H1 (cell line): ENCODE results near the gene BRME1. TPM values are rescaled to one million over a fixed set of nuclear protein-coding genes. Genes with fewer than 3 reads are reported as not detected.
A peak's percentile ranks its signal among the peaks of the same experiment; 100 is the strongest.

Experiments used
- CTCF ChIA-PET: fragments of 300-600 bp; sonication (Branson Sonifier 250); formaldehyde crosslinking; loops from one replicate; lab custom pipeline; 2021; ENCODE audit not compliant: partially characterized antibody; lab: Charles Lee
- POLR2A ChIA-PET: fragments of 300-600 bp; sonication (Branson Sonifier 250); formaldehyde crosslinking; loops from one replicate; lab custom pipeline; 2021; ENCODE audit warnings: inconsistent platforms; ENCODE audit not compliant: partially characterized antibody; lab: Charles Lee
- DNase-seq, 2 experiments: peaks; one replicate each; pipeline versions ENCODE4 v3.0.0 to v3.0.0-alpha.2; 2010 to 2022; ENCODE audit warnings: low spot score in 2 of 2, low read depth in 1 of 2, mixed read lengths in 1 of 2
- FAIRE-seq: peaks from 2 replicates; lab custom pipeline; 2011; peaks lifted over from hg19 to GRCh38; lab: Jason Lieb, UNC
- H2AFZ ChIP-seq: 2 replicates; pipeline ENCODE4 v1.8.1; 2012; ENCODE audit warnings: low read length, inconsistent platforms
- H2AK5ac ChIP-seq: 2 replicates; pipeline ENCODE4 v1.6.1; 2013; ENCODE audit warnings: low read depth, low read length
- H2BK120ac ChIP-seq: replicated peaks from 2 replicates; pipeline ENCODE3; 2013; ENCODE audit warnings: low read depth, low read length, inconsistent platforms
- H2BK12ac ChIP-seq: 2 replicates; pipeline ENCODE4 v1.6.1; 2013; ENCODE audit warnings: low read depth, low read length
- H2BK15ac ChIP-seq: 2 replicates; pipeline ENCODE4 v1.6.1; 2013; ENCODE audit warnings: low read length
- H2BK20ac ChIP-seq: 2 replicates; pipeline ENCODE4 v1.6.1; 2013; ENCODE audit warnings: low read length
- H2BK5ac ChIP-seq: 2 replicates; pipeline ENCODE4 v1.6.1; 2013; ENCODE audit warnings: low read depth, low read length
- H3K14ac ChIP-seq: 2 replicates; pipeline ENCODE4 v1.6.1; 2013; ENCODE audit warnings: inconsistent platforms; ENCODE audit not compliant: insufficient read length
- H3K18ac ChIP-seq: 2 replicates; pipeline ENCODE4 v1.6.1; 2013; ENCODE audit warnings: low read length; ENCODE audit errors: extremely low read depth
- H3K23ac ChIP-seq: 2 replicates; pipeline ENCODE4 v1.6.1; 2013; ENCODE audit warnings: inconsistent platforms; ENCODE audit not compliant: insufficient read length
- H3K23me2 ChIP-seq: 2 replicates; pipeline ENCODE4 v1.6.1; 2013; ENCODE audit warnings: low read depth, low read length
- H3K27ac ChIP-seq: 2 replicates; pipeline ENCODE4 v1.6.1; 2011; ENCODE audit warnings: low read depth, low read length, inconsistent platforms
- H3K27me3 ChIP-seq, 4 experiments: replicated peaks in 1 of 4; 1 replicate in 1 of 4; 2 replicates in 3 of 4; pipeline versions ENCODE4 v1.6.1 to v1.8.1; 2011 to 2013; ENCODE audit warnings: low read length in 3 of 4, mild to moderate bottlenecking in 3 of 4, inconsistent platforms in 2 of 4, mixed read lengths in 2 of 4, moderate library complexity in 1 of 4; ENCODE audit not compliant: control insufficient read depth in 3 of 4, insufficient read depth in 3 of 4; ENCODE audit errors: extremely low read depth in 1 of 4
- H3K36me3 ChIP-seq, 4 experiments: 2 replicates each; pipeline versions ENCODE4 v1.6.1 to v1.8.1; 2011 to 2013; ENCODE audit warnings: mild to moderate bottlenecking in 4 of 4, low read length in 3 of 4, moderate library complexity in 2 of 4, control low read depth in 1 of 4, inconsistent platforms in 1 of 4; ENCODE audit not compliant: insufficient read depth in 4 of 4, control insufficient read depth in 2 of 4
- H3K4ac ChIP-seq: replicated peaks from 2 replicates; pipeline ENCODE3; 2013; ENCODE audit warnings: low read length, low read depth, mixed read lengths, inconsistent platforms; ENCODE audit not compliant: insufficient read length
- H3K4me1 ChIP-seq, 4 experiments: replicated peaks in 1 of 4; 1 replicate in 1 of 4; 2 replicates in 3 of 4; pipeline versions ENCODE4 v1.6.1 to v1.8.1; 2011 to 2013; ENCODE audit warnings: low read length in 3 of 4, inconsistent platforms in 2 of 4, mixed read lengths in 1 of 4; ENCODE audit not compliant: insufficient read depth in 4 of 4, control insufficient read depth in 3 of 4
- H3K4me2 ChIP-seq, 2 experiments: 2 replicates each; pipeline versions ENCODE4 v1.6.1 to v1.8.1; 2011 to 2013; ENCODE audit warnings: low read depth in 2 of 2, low read length in 2 of 2, control low read depth in 1 of 2, inconsistent platforms in 1 of 2, mild to moderate bottlenecking in 1 of 2; ENCODE audit not compliant: insufficient read depth in 1 of 2
- H3K4me3 ChIP-seq, 4 experiments: fragments of 200-600, 300-600 bp in 1 of 4; sonication (generic), shearing (Covaris generic), sonication (Bioruptor Twin) in 1 of 4; 2 replicates each; pipeline versions ENCODE4 v1.5.1 to v1.8.1; 2011 to 2016; ENCODE audit warnings: low read length in 4 of 4, low read depth in 3 of 4, control low read depth in 2 of 4, inconsistent platforms in 2 of 4, mild to moderate bottlenecking in 2 of 4, mixed read lengths in 1 of 4, moderate library complexity in 1 of 4; ENCODE audit not compliant: insufficient read depth in 2 of 4; ENCODE audit errors: extremely low read depth in 1 of 4
- H3K56ac ChIP-seq: replicated peaks from 2 replicates; pipeline ENCODE3; 2013; ENCODE audit warnings: low read depth, mild to moderate bottlenecking, mixed read lengths, low read length, inconsistent platforms; ENCODE audit not compliant: insufficient read length
- H3K79me1 ChIP-seq: 2 replicates; pipeline ENCODE4 v1.6.1; 2013; ENCODE audit warnings: low read depth, low read length, control low read depth
- H3K79me2 ChIP-seq, 2 experiments: 2 replicates each; pipeline versions ENCODE4 v1.6.1 to v1.8.1; 2012 to 2013; ENCODE audit warnings: low read length in 2 of 2, mild to moderate bottlenecking in 2 of 2, inconsistent platforms in 1 of 2; ENCODE audit not compliant: insufficient read depth in 2 of 2, control insufficient read depth in 1 of 2
- H3K9ac ChIP-seq, 4 experiments: replicated peaks in 1 of 4; 1 replicate in 1 of 4; 2 replicates in 3 of 4; pipeline versions ENCODE4 v1.6.1 to v1.8.1; 2011 to 2013; ENCODE audit warnings: low read depth in 3 of 4, low read length in 3 of 4, control low read depth in 2 of 4, mild to moderate bottlenecking in 2 of 4, moderate library complexity in 2 of 4, inconsistent platforms in 1 of 4; ENCODE audit errors: extremely low read depth in 1 of 4
- H3K9me3 ChIP-seq, 2 experiments: 2 replicates each; pipeline versions ENCODE4 v1.6.1 to v1.8.1; 2012 to 2013; ENCODE audit warnings: mild to moderate bottlenecking in 2 of 2, moderate library complexity in 2 of 2, control low read depth in 1 of 2, inconsistent platforms in 1 of 2, low read depth in 1 of 2, low read length in 1 of 2, mixed read lengths in 1 of 2; ENCODE audit not compliant: insufficient read depth in 2 of 2
- H4K20me1 ChIP-seq, 2 experiments: replicated peaks in 1 of 2; 2 replicates each; pipeline versions ENCODE3 to v1.8.1; 2011 to 2013; ENCODE audit warnings: inconsistent platforms in 2 of 2, low read length in 2 of 2, mild to moderate bottlenecking in 1 of 2; ENCODE audit not compliant: insufficient read depth in 2 of 2, control insufficient read depth in 1 of 2
- H4K5ac ChIP-seq: 2 replicates; pipeline ENCODE4 v1.6.1; 2013; ENCODE audit warnings: low read length, low read depth, mixed read lengths, inconsistent platforms; ENCODE audit not compliant: insufficient read length
- H4K8ac ChIP-seq: 2 replicates; pipeline ENCODE4 v1.8.0; 2013; ENCODE audit warnings: mild to moderate bottlenecking, moderate library complexity, low read length, inconsistent platforms; ENCODE audit not compliant: insufficient read depth; ENCODE audit errors: extremely low read depth
- H4K91ac ChIP-seq: replicated peaks from 2 replicates; pipeline ENCODE3; 2013; ENCODE audit warnings: low read length, mixed read lengths, inconsistent platforms; ENCODE audit not compliant: insufficient read length
- CREB1 ChIP-seq: IDR thresholded peaks from 2 replicates; pipeline ENCODE4 v1.6.1; 2012; ENCODE audit warnings: inconsistent platforms
- CTCF ChIP-seq, 3 experiments: IDR thresholded peaks; 1 replicate in 2 of 3; 2 replicates in 1 of 3; pipeline versions ENCODE4 v1.5.1 to v1.6.1; 2011; ENCODE audit warnings: low read length in 3 of 3, mild to moderate bottlenecking in 3 of 3, inconsistent platforms in 2 of 3, low read depth in 1 of 3, moderate library complexity in 1 of 3; ENCODE audit not compliant: insufficient read depth in 1 of 3; ENCODE audit errors: control extremely low read depth in 1 of 3
- EZH2 ChIP-seq: fragments of 200-600 bp; sonication (generic); IDR thresholded peaks from 2 replicates; pipeline ENCODE4 v1.7.1; 2012; ENCODE audit warnings: low read depth, mild to moderate bottlenecking, moderate library complexity, low read length, inconsistent platforms; ENCODE audit not compliant: severe bottlenecking
- JUN ChIP-seq: IDR thresholded peaks from 2 replicates; pipeline ENCODE4 v1.6.1; 2011; ENCODE audit warnings: low read depth, mild to moderate bottlenecking, improper control_type of control experiment, low read length
- MAX ChIP-seq: IDR thresholded peaks from 2 replicates; pipeline ENCODE4 v1.6.1; 2012; ENCODE audit warnings: inconsistent platforms
- RNF2 ChIP-seq: fragments of 200-900, 300-1000 bp; sonication (generic); IDR thresholded peaks from 2 replicates; pipeline ENCODE4 v1.7.1; 2016; ENCODE audit warnings: borderline replicate concordance, low read depth, mild to moderate bottlenecking, antibody characterized with exemption, low read length; ENCODE audit not compliant: poor library complexity, severe bottlenecking; ENCODE audit errors: missing control alignments
- TBP ChIP-seq: IDR thresholded peaks from 2 replicates; pipeline ENCODE4 v1.6.1; 2011; ENCODE audit warnings: low read depth, low read length, improper control_type of control experiment
- WGBS, 2 experiments: shearing (Covaris generic) in 1 of 2; methylation state at CpG; one replicate each; pipeline versions ENCODE4 v1.1.6 to v1.1.7; 2013 to 2015; ENCODE audit warnings: low lambda C conversion rate in 2 of 2, mixed read lengths in 2 of 2, inconsistent platforms in 1 of 2, low coverage in 1 of 2, missing lambda C conversion rate in 1 of 2; ENCODE audit not compliant: insufficient replicate concordance in 2 of 2, insufficient coverage in 1 of 2, insufficient read length in 1 of 2; ENCODE audit errors: extremely low coverage in 1 of 2, missing lambda C conversion rate in 1 of 2; 5-methylcytosine and 5-hydroxymethylcytosine counted together
- polyA plus RNA-seq, 7 experiments: library from polyadenylated mRNA; depleted of rRNA in 3 of 7; stranded (reverse) in 5 of 7; unstranded in 2 of 7; fragments of >200 nt in 5 of 7; fragments of 200-250 nt in 2 of 7; gene quantifications; 1 replicate in 5 of 7; 2 replicates in 1 of 7; 4 replicates in 1 of 7; pipeline versions ENCODE4 v1.2.1 to v1.2.3, GENCODE V29; 2011 to 2013; ENCODE audit warnings: missing spikeins in 2 of 7, mixed read lengths in 2 of 7
- total RNA-seq: library from RNA; stranded (reverse); fragmentation: NEBNext Ultra II Directional; extraction: Animal tissue kit (Norgen Biotek cat#: 25700); gene quantifications from 2 replicates; pipeline ENCODE4 v1.2.1, GENCODE V29; 2021

The BRME1 gene
- total and polyA plus RNA-seq, 2 of the 8 experiments (the other 6 are each of a cell fraction or from before 2014, with no cell fraction given) = 4.6 to 4.7 TPM

DNA sequence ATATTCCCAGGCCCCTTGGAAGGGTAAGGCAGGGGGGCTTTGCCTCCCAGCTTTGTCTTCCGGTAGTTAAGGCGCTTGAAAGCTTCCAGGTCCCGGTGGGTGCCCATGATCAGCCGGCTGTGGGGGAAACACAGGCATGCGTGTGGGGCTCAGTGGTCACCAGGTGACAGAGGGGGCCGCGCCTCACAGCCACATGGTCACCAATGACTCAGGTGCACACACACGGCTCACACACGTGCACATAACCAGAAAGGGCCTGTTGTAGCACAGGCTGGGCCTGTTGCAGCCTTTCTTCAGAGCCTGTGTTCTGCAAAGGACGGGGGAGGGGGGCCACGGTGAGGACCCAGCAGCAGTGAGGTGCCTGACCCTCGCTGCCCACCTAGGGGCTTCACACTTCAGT, 23.1 kb downstream of the BRME1 start:
- Histone ChIP-seq H4K91ac (peak overlapping the region; percentile 88), H2AK5ac (no peak overlapping the region), H4K20me1 (no peaks in the 10 kb centered on the region), H4K8ac (peak overlapping the region; percentile 48; the same call in 1 of the 2 replicates), H3K9ac (no peak overlapping the region), H3K23ac (no peak overlapping the region), H3K9me3 (no peaks in the 10 kb centered on the region), H2AFZ (no peak overlapping the region), H2BK20ac (peak overlapping the region; percentile 48; the same call in 1 of the 2 replicates), H3K27me3 (no peaks in the 10 kb centered on the region), H3K23me2 (no peaks in the 10 kb centered on the region), H2BK5ac (peak overlapping the region; percentile 44; the same call in 1 of the 2 replicates), H3K4ac (no peak overlapping the region), H3K27ac (no peak overlapping the region), H2BK12ac (peak overlapping the region; percentile 68; the same call in 1 of the 2 replicates), H3K79me1 (no peaks in the 10 kb centered on the region), H2BK120ac (no peak overlapping the region), H4K5ac (no peak overlapping the region), H3K56ac (no peak overlapping the region), H3K18ac (peak overlapping the region; percentile 71; the same call in 1 of the 2 replicates), H3K4me2 (no peak overlapping the region), H3K79me2 (no peaks in the 10 kb centered on the region), H3K14ac (no peak overlapping the region), H2BK15ac (peak overlapping the region; percentile 92; the same call in 1 of the 2 replicates), H3K36me3 (no peaks in the 10 kb centered on the region), H3K4me1 (peaks cover 6 to 23% (median 16%) of the 10 kb centered on the region in 4 experiments), H3K4me3 (no peak overlapping the region)
- CTCF ChIA-PET = interaction anchor here (0.6 to 8.7 kb wide), 21 partner anchors 10 to 193 kb away, joined by 3 to 76 read pairs (median 4); partner anchors contain the start of genes BRME1, CC2D1A, DCAF15 and MISP3
- DNase-seq (no peak), FAIRE-seq (no peak)
- TF ChIP-seq CTCF (IDR thresholded peaks at IDR 0.05; ENCODE audit: control extremely low read depth in 1 of 3, insufficient read depth in 1 of 3, low read depth in 1 of 3, low read length in 3 of 3) (no peak), EZH2 (no peak), CREB1 (no peak), TBP (no peak), RNF2 (no peak), JUN (no peak), MAX (no peak)
- POLR2A ChIA-PET = interaction anchor here (0.5 to 3.3 kb wide), 6 partner anchors 51 to 190 kb away, joined by 3 to 13 read pairs (median 8); partner anchors contain the start of genes DCAF15 and MISP3
- 87% methylated on average over 9 of the region's 12 CpGs; no CpG with 5 or more reads in 1 of the 2 experiments for WGBS, 2 experiments
